ENCODE data around the gene C4B.
"Not testable (repeated sequence)": the region's sequence is repeated elsewhere in the genome, so short reads cannot be mapped to it uniquely, and the experiment has no call there.

GRCh38 chr6:32041050-32041321 is 26.4 kb downstream of the C4B start:
- TF ChIP-seq, protein P1, sequence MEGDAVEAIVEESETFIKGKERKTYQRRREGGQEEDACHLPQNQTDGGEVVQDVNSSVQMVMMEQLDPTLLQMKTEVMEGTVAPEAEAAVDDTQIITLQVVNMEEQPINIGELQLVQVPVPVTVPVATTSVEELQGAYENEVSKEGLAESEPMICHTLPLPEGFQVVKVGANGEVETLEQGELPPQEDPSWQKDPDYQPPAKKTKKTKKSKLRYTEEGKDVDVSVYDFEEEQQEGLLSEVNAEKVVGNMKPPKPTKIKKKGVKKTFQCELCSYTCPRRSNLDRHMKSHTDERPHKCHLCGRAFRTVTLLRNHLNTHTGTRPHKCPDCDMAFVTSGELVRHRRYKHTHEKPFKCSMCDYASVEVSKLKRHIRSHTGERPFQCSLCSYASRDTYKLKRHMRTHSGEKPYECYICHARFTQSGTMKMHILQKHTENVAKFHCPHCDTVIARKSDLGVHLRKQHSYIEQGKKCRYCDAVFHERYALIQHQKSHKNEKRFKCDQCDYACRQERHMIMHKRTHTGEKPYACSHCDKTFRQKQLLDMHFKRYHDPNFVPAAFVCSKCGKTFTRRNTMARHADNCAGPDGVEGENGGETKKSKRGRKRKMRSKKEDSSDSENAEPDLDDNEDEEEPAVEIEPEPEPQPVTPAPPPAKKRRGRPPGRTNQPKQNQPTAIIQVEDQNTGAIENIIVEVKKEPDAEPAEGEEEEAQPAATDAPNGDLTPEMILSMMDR (IDR thresholded peaks at IDR 0.05) = not testable (repeated sequence)
- TF ChIP-seq POLR2A, EP300 (IDR thresholded peaks at IDR 0.05): not testable (repeated sequence)
